Ovary (tissue), 3 donors: ENCODE results near the gene ZBTB1.

ENCODE experiments used
- EP300 ChIP-seq: sonication (generic); formaldehyde crosslinking; IDR thresholded peaks from one replicate; pipeline ENCODE4 v1.6.1; 2017; ENCODE audit warnings: antibody characterized with exemption
- TF ChIP-seq, protein P1 (sequence below), 3 donors: fragments of 450-650 bp in 2 of 3; fragments of 200-600 bp in 1 of 3; IDR thresholded peaks; one replicate each; pipeline versions ENCODE4 v1.5.1 to v1.8.0; 2016 to 2022; ENCODE audit warnings: antibody characterized with exemption in 3 of 3, mild to moderate bottlenecking in 1 of 3
- donor health status: DM: no; HTN: no; CAD: no.

DNA sequence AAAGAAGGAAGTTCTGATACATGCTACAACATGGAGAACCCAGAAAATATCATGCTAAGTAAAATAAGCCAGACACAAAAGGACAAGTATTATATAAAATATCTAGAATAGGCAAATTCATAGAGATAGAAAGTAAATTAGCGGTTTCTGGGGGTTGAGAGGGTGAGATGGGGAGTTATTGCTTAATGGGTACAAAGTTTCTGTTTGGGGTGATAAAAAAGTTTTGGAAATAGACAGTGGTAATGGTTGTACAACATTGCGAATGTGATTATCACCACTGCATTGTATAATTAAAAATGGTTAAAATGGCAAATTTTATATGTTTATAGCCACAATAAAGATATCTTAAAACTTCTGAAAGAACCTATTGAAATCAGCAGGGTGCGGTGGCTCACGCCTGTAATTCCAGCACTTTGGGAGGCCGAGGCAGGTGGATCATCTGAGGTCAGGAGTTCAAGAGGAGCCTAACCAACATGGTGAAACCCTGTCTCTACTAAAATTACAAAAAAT is 15.9 kb upstream of the ZBTB1 start:
- TF ChIP-seq, protein P1, sequence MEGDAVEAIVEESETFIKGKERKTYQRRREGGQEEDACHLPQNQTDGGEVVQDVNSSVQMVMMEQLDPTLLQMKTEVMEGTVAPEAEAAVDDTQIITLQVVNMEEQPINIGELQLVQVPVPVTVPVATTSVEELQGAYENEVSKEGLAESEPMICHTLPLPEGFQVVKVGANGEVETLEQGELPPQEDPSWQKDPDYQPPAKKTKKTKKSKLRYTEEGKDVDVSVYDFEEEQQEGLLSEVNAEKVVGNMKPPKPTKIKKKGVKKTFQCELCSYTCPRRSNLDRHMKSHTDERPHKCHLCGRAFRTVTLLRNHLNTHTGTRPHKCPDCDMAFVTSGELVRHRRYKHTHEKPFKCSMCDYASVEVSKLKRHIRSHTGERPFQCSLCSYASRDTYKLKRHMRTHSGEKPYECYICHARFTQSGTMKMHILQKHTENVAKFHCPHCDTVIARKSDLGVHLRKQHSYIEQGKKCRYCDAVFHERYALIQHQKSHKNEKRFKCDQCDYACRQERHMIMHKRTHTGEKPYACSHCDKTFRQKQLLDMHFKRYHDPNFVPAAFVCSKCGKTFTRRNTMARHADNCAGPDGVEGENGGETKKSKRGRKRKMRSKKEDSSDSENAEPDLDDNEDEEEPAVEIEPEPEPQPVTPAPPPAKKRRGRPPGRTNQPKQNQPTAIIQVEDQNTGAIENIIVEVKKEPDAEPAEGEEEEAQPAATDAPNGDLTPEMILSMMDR (IDR thresholded peaks at IDR 0.05) = no peak
- no peak for TF ChIP-seq EP300
